HG02642 (cell line): ENCODE data around the gene ATF1.
"Not testable (repeated sequence)": the region's sequence is repeated elsewhere in the genome, so short reads cannot be mapped to it uniquely, and the experiment has no call there.

Experiments used
- ATAC-seq: cut with Tn5 transposase; IDR thresholded peaks from one replicate; pipeline ENCODE4 v1.9.1; 2021; ENCODE audit warnings: mild to moderate bottlenecking; ENCODE audit not compliant: unreplicated experiment, poor library complexity

The ATF1 gene

DNA sequence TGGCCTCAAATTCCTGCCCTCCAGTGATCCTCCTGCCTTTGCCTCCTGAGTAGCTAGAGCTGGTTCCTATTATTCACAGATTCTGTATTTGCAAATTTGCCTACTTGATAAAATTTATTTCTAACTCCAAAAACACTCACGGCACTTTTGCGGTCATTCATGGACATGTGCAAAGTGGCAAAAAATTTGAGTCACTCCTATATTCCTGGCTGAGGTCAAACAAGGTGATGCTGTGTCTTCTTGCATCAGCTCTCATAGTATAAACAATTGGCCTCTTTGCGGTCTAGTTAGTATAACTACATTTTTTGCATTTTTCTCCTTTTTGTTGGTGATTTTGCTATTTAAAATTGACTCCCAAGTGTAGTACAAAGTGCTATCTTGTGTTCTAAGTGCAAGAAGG lies 24.7 kb downstream of the ATF1 start:
- no peak for ATAC-seq

DNA sequence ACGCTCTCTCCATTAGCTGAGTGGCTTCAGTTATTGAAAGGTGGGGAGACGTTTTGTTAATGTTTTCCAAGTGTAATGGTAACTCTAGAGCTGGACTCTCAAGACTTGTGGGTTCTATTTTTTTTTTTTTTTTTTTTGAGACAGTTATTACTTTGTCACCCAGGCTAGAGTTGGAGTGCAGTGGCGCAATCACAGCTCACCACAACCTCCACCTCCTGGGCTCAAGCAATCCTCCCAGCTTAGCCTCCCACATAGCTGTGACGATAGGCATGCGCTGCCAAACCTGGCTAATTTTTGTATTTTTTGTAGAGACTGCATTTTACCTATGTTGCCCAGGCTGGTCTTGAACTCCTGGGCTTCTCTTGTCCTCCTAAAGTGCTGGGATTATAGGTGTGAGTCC lies 26.2 kb downstream of the ATF1 start:
- ATAC-seq, result no peak

GRCh38 chr12:50799908-50800307 lies 36.0 kb downstream of the ATF1 start:
- no peak for ATAC-seq

DNA sequence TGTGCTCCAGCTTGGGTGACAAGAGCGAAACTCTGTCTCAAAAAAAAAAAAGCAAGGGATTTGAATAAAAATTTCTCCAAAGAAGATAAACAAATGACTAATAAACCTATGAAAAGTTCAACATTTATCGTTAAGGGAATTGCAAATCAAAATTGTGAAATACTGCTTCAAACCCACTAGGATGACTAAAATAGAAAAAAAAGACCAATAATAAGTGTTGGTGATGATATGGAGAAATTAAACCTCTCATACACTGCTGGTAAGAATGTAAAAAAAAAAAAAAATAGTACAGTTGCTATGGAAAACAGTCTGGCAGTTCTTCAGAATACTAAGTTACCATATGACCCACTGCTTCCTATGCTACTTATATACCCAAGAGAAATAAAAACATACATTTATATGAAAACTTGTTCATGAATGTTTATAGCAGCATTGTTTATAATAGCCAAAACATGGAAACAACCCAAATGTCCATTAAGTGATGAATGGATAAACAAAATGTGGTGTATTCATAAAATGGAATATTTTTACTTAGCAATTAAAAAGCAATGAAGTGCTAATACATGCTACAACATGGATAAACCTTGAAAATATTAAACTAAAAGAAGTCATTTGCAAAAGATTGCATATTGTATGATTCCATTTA lies 39.5 kb downstream of the ATF1 start:
- no peak for ATAC-seq

DNA sequence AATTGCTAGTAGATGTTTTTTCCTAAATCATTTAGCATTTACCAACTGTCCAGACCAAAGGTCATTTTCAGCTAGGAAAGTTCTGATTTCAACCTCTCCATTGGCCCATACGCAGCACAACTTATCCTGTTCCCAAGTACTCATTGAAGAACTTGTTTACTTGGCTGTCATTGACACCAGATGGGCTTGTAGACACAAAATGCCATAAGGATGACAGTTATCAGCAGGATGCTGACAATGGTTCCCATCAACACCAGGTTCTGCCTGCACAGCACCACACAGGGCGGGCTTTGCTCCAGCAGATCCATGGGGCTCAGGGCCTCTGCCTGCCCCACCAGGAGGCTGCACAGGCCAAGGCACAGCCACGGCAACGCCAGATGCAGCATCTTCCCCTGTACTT lies 42.3 kb downstream of the ATF1 start:
- no peak for ATAC-seq

DNA sequence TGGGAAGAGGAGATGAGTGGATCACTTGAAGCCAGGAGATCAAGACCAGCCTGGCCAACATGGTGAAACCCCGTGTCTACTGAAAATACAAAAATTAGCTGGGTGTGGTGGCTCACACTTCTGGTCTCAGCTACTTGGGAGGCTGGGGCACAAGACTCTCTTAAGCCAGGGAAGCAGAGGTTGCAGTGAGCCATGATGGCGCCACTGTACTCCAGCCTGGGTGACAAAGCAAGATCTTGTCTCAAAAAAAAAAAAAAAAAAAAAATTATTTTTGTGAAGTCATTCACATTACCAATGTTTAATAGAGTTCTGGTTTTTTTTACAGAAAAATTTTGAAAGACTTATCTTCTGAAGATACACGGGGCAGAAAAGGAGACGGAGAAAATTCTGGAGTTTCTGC lies 45.2 kb downstream of the ATF1 start:
- ATAC-seq, result not testable (repeated sequence)

DNA sequence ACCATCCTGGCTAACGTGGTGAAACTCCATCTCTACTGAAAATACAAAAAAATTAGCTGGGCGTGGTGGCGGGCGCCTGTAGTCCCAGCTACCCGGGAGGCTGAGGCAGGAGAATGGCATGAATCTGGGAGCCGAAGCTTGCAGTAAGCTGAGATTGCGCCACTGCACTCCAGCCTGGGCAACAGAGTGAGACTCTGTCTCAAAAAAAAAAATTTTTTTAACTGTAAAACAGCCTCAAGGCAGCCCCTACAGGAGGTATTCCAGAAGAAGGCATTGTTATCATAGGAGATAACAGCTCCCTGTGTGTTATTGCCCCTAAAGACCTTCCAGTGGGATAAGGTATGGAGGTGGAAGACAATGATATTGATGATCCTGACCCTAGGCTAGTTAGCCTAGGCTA lies 51.0 kb downstream of the ATF1 start:
- ATAC-seq, result not testable (repeated sequence)

DNA sequence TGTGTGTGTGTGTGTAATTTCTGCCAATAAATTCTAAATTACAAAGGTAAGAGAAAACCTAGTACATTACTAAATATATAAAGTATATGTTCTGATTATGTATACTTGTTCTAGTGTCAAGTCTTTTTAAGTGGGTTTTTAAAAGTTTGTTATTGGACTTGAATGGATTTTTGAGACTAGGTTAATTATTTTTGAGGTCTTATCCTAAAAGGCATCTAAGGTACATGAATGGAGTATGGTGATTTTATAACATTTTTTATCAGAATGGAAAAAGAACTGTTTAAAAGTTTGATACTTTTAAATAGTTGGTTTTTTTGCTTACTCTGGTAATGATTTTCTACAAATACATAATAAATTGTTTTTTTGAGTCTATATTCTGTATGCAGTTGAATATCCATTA lies 56.3 kb downstream of the ATF1 start:
- no peak for ATAC-seq

GRCh38 chr12:50822082-50822481 lies 58.2 kb downstream of the ATF1 start:
- no peak for ATAC-seq

- not testable (repeated sequence) for ATAC-seq
Measured at GRCh38 chr12:50823724-50824123, 59.8 kb downstream of the ATF1 start.

DNA sequence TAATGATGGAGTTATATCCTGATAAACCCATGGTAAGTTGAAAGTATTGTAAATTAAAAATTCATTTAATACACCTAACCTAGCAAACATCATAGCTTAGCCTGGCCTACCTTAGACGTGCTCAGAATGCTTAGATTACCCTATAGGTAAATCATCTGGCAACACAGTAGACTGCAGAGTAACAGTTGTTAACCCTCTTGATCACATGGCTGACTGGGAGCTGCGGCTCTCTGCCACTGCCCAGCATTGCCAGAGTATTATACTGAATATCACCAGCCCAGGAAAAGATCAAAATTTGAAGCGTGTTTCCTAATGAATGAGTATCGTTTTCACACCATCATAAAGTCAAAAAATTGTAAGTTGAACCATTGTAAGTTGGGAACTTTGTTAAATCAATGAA lies 61.0 kb downstream of the ATF1 start:
- ATAC-seq, result no peak

DNA sequence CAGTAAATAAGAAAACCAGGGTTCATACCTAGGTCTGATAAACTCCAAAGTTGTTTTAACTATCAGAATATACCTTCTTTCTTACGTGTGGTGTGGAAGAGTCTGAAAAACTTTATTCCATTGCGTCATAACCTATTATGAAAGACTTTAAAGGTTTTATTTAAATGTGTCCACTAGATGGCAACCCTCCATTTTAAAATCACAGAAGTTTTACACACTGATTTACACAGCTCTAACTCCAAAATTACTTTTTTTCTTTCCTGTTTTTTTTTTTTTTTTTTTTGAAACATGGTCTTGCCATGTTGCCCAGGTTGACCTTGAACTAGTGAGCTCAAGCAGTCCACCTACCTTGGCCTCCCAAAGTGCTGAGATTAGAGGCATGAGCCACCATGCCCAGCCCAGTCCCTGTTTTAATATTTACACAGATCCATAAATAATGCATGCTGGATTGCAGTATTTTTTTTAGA lies 61.5 kb downstream of the ATF1 start:
- ATAC-seq, result no peak

GRCh38 chr12:50828121-50828520 lies 64.2 kb downstream of the ATF1 start:
- no peak for ATAC-seq

DNA sequence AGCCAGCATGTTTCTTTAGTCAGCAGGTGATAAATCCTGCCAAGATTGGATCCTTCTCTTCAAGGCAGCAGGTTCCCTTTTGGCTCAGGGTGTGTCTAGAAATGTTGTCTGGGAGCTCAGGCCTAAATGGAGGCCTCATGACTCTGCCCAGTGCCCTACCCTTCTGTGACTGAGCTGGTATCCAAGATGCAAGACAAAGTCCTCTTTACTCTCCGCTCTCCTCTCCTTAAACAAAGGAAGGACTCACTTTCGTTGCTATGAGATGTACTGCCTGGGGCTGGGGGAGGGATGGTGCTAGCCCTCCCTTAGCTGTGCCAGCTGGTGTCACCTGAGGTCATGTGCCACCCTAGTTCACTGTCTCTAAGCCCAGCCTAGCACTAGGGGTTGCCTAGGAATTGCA lies 65.0 kb downstream of the ATF1 start:
- no peak for ATAC-seq

DNA sequence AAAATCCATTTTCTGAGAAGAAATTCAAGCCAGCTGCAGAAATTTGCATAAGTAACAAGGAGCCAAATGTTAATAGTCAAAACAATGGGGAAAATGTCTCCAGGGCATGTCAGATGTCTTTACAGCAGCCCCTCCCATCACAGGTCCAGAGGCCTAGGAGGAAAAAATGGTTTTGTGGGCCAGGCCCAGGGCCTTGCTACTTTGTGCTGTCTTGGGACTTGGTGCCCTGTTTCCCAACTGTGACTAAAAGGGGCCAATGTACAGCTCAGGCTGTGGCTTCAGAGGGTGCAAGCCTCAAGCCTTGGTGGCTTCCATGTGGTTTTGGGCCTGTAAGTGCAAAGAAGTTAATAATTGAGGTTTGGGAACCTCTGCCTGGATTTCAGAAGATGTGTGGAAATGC lies 69.9 kb downstream of the ATF1 start:
- not testable (repeated sequence) for ATAC-seq

DNA sequence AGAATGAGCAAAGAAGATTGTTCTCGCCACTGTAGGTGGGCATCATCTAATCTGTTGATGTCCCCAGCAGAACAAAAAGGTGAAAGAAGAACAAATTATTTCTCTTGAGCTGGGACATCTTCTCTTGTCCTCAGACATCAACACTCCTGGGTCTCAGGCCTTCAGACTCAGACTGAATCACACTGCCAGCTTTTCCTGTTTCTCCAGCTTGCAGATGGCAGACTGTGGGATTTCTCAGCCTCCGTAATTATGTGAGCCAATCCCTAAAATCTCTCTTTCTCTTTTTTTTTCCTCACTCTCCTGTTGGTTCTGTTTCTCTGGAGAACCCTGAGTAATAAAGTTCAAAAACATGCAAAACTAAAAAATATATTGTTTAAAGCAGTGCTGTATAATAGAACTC lies 75.1 kb downstream of the ATF1 start:
- ATAC-seq, result no peak

DNA sequence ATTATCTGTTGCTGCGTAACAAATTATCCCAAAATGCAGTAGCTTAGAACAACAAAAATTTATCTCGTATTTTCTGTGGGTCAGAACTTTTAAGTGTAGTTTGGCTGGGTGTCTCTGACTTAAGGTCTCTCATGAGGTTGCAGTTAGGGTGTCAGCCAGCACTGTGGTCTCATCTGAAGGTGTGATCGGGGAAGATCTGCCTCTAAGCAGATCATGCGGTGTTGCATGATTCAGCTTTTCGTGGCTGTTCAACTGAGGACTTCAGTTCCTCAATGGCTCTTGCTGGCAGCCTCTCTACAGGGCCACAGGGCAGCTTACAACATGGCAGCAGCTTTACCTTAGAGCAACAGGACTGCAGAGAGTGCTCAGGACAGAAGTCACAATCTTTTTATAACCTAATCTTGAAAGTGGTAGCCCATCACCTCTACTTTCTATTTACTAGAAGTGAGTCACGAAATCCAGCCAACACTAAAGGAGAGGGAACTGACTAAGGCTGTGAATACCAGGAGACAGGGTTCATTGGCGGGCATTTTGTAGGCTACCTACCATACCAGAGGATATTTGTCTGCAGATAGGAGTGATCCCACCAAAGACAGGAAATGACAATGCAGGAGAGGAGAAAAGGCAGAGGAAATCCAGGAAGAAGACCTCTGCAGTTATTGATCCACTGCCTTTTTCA lies 77.0 kb downstream of the ATF1 start:
- ATAC-seq, result no peak

DNA sequence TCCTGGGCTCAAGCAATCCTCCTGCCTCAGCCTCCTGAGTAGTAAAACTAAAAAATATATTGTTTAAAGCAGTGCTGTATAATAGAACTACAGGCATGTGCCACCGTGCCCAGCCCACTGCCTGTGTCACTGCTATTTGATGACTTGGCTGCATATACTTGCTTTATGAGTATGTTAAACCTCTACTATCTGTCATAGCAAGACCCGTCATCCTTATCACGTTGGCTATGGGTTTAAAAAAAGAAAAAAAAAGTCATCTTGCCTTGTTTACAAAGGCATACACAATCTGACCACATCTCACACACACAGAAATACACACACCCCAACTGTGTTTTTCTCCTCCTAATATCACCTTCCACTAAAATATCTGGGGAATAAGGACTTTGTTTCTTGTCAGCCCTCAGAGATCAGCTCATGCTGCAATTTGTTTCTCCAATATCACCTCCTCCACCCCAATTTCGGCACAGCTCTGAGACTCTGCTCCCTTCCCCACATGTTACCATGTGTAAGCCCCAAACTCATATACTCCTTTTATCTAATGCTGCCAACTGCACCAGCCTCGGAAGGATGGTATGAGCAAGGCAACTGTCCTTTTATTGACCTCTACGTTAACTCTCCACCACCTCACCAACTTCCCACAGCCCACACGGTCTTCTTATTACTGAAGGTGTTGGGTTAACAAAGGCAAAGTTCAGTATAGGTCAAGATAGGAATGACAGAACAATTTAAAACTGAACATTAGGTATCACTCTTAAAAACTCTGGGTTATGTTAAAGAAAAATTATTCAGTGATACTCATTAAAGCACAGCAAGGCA lies 78.0 kb downstream of the ATF1 start:
- ATAC-seq, result no peak

DNA sequence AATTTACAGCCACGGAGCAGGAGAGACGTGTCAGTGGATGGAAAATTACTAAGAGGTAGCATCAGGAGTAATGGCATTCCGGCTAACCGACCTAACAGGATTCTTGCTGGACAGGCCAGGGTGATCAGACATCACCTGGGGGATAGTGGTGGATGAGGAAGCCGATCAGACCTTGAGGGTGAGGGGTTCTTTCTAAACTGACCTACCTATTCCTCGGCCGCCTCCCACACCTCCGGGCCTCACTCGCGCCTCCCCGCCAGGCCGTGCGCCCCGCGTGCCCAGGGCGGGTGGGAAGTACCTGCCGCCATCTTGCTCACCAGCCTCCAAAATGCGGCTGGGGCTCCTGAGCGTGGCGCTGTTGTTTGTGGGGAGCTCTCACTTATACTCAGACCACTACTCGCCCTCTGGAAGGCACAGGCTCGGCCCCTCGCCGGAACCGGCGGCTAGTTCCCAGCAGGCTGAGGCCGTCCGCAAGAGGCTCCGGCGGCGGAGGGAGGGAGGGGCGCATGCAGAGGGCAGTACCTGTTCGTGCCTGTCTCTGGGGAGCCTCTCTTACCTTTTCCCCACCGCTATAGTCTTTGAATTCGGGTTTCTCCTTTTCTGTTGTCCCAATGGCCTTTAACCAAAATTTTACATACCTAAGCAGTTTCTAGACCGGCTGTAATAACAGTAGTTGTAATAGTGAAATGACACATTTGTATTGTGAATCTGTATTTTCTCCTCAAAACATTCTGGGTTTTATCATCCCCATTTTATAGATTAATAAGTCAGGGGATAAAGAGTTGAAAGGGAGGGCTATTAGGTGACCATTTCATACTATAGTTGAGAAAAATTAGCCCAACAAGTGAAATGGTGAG lies 79.0 kb downstream of the ATF1 start, which contains the start of gene TMPRSS12:
Gene TMPRSS12, plus strand, starts transcription at position 290 of the 857 bp plus-strand sequence. Its CDS starts 39 bp downstream, at position 329.
- ATAC-seq, result no peak

DNA sequence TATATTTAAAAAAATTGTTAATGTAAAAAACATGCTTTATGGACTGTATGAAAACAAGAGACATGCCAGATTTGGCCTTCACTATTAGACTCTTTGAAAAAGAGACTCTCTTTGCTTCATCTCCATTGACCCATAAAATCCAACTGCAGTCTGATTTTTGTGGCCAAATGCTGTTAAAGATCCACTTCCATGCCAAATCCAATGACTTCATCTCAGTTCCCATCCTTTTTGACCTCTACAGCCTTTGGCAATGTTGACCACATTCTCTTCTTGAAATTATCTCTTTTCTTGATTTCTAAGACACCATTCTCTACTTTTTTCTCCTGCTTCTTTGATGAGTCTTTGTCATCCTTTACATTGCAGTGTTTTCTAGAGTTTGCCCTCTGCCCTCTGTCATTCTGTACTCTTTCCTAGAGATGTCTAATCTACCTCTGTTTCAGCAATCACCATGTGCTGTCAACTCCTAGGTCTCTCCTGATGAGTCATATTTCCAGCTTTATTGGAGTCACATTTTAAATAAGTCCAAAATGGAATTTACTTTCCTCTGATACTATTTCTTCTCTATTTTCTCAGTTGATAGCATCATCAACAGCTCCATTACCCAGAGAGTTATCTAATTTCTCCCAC lies 81.2 kb downstream of the ATF1 start:
- no peak for ATAC-seq
